Mesenchymal stem cell (in vitro differentiated cells and primary cell): Measurements from ENCODE around the gene VWA8.

Experiments
- DNase-seq: peaks from one replicate; pipeline ENCODE4 v3.0.0-alpha.2; 2013
- H2AFZ ChIP-seq: one replicate; pipeline ENCODE4 v1.6.1; 2013; ENCODE audit warnings: low read depth, mild to moderate bottlenecking, control low read depth, inconsistent platforms, low read length, moderate library complexity
- H2AK5ac ChIP-seq: 2 replicates; pipeline ENCODE4 v1.6.1; 2013; ENCODE audit warnings: low read length, moderate library complexity, mild to moderate bottlenecking, inconsistent platforms; ENCODE audit not compliant: severe bottlenecking
- H2BK120ac ChIP-seq: one replicate; pipeline ENCODE4 v1.6.1; 2013; ENCODE audit warnings: low read depth, mild to moderate bottlenecking, inconsistent platforms, low read length, moderate library complexity
- H2BK12ac ChIP-seq, 2 experiments: one replicate each; pipeline ENCODE4 v1.6.1; 2013; ENCODE audit warnings: inconsistent platforms in 2 of 2, low read length in 2 of 2, mild to moderate bottlenecking in 2 of 2, moderate library complexity in 2 of 2, control low read depth in 1 of 2
- H2BK15ac ChIP-seq: one replicate; pipeline ENCODE4 v1.6.1; 2013; ENCODE audit warnings: mild to moderate bottlenecking, low read depth, inconsistent platforms; ENCODE audit not compliant: poor library complexity, severe bottlenecking
- H2BK5ac ChIP-seq: 2 replicates; pipeline ENCODE4 v1.6.1; 2013; ENCODE audit warnings: low read depth, mild to moderate bottlenecking, low read length, control low read depth, inconsistent platforms; ENCODE audit not compliant: poor library complexity, severe bottlenecking
- H3K14ac ChIP-seq, 2 experiments: one replicate each; pipeline ENCODE4 v1.6.1; 2013; ENCODE audit warnings: inconsistent platforms in 2 of 2, low read length in 2 of 2, control low read depth in 1 of 2, mild to moderate bottlenecking in 1 of 2, moderate library complexity in 1 of 2
- H3K18ac ChIP-seq, 2 experiments: one replicate each; pipeline ENCODE4 v1.6.1; 2013; ENCODE audit warnings: inconsistent platforms in 2 of 2, low read length in 2 of 2, control low read depth in 1 of 2, low read depth in 1 of 2, mild to moderate bottlenecking in 1 of 2
- H3K23ac ChIP-seq, 2 experiments: one replicate each; pipeline ENCODE4 v1.6.1; 2013; ENCODE audit warnings: inconsistent platforms in 2 of 2, low read length in 2 of 2, mild to moderate bottlenecking in 2 of 2, moderate library complexity in 2 of 2, control low read depth in 1 of 2
- H3K27ac ChIP-seq: 2 replicates; pipeline ENCODE4 v1.5.1; 2013; ENCODE audit warnings: mild to moderate bottlenecking, moderate library complexity, low read length, control low read depth, inconsistent platforms; ENCODE audit not compliant: poor library complexity, severe bottlenecking
- H3K27me3 ChIP-seq, 2 experiments: 2 replicates each; pipeline versions ENCODE4 v1.6.1 to v1.7.0; 2013; ENCODE audit warnings: low read length in 2 of 2, mild to moderate bottlenecking in 2 of 2, moderate library complexity in 2 of 2, control low read depth in 1 of 2, inconsistent platforms in 1 of 2; ENCODE audit not compliant: control insufficient read depth in 1 of 2, insufficient read depth in 1 of 2
- H3K36me3 ChIP-seq, 2 experiments: 2 replicates each; pipeline versions ENCODE4 v1.6.1 to v1.7.0; 2013; ENCODE audit warnings: low read length in 2 of 2, control low read depth in 1 of 2, inconsistent platforms in 1 of 2, low read depth in 1 of 2, mild to moderate bottlenecking in 1 of 2; ENCODE audit not compliant: insufficient read depth in 2 of 2, control insufficient read depth in 1 of 2
- H3K4ac ChIP-seq, 2 experiments: one replicate each; pipeline ENCODE4 v1.6.1; 2013; ENCODE audit warnings: inconsistent platforms in 2 of 2, low read length in 2 of 2, mild to moderate bottlenecking in 2 of 2, moderate library complexity in 2 of 2, control low read depth in 1 of 2, low read depth in 1 of 2
- H3K4me1 ChIP-seq: 2 replicates; pipeline ENCODE4 v1.6.1; 2013; ENCODE audit warnings: low read depth, low read length, control low read depth; ENCODE audit not compliant: control insufficient read depth, insufficient read depth
- H3K4me2 ChIP-seq: 2 replicates; pipeline ENCODE4 v1.6.1; 2013; ENCODE audit warnings: low read length, mild to moderate bottlenecking, inconsistent platforms; ENCODE audit not compliant: poor library complexity, severe bottlenecking
- H3K4me3 ChIP-seq, 2 experiments: 2 replicates each; pipeline versions ENCODE4 v1.5.1 to v1.7.0; 2013; ENCODE audit warnings: low read length in 2 of 2, mild to moderate bottlenecking in 2 of 2, control low read depth in 1 of 2, low read depth in 1 of 2; ENCODE audit not compliant: insufficient read depth in 1 of 2
- H3K79me1 ChIP-seq: replicated peaks from 2 replicates; pipeline ENCODE4 v1.6.1; 2013; ENCODE audit warnings: mild to moderate bottlenecking, control low read depth, low read length, inconsistent platforms; ENCODE audit not compliant: poor library complexity, severe bottlenecking
- H3K9ac ChIP-seq: 2 replicates; pipeline ENCODE4 v1.7.0; 2013; ENCODE audit warnings: mild to moderate bottlenecking, low read length, moderate library complexity
- H3K9me3 ChIP-seq: 2 replicates; pipeline ENCODE4 v1.7.0; 2013; ENCODE audit warnings: mild to moderate bottlenecking, low read length; ENCODE audit not compliant: control insufficient read depth
- H4K8ac ChIP-seq: one replicate; pipeline ENCODE4 v1.6.1; 2013; ENCODE audit warnings: inconsistent platforms, mild to moderate bottlenecking, low read length, moderate library complexity
- H4K91ac ChIP-seq: one replicate; pipeline ENCODE4 v1.6.1; 2013; ENCODE audit warnings: mild to moderate bottlenecking, low read length, inconsistent platforms
- WGBS: methylation state at CpG from one replicate; pipeline ENCODE4 v1.1.7; 2013; ENCODE audit warnings: mixed read lengths; 5-methylcytosine and 5-hydroxymethylcytosine counted together

Gene VWA8

DNA sequence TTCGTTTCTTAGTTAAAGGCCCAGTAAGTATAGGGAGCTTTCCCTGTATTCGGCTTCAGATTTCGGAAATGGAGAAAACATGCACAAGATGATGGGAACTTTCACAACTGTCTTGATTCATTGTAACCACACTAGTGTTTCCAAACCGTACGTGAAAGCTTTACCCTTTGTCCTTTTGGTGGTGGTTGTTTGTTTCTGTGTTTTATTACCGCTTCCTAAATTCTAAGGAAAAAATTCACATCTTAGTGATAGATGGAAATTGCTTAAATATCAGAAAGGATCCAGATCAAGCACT lies 504 bp upstream of the VWA8 start:
- DNase-seq = no peak
- WGBS = 49% methylated on average over 3 of the region's 6 CpGs
- Histone ChIP-seq H2BK12ac (no peak overlapping the region), H3K4me1 (no peaks in the 10 kb centered on the region), H2BK15ac (no peak overlapping the region), H3K27ac (peak overlapping the region; percentile 74), H4K8ac (peak overlapping the region; percentile 95), H3K4ac (peak overlapping the region in 1 of 2 experiments; percentile 65), H2AK5ac (no peak overlapping the region), H2BK5ac (no peak overlapping the region), H3K27me3 (no peaks in the 10 kb centered on the region), H4K91ac (peak overlapping the region; percentile 90), H3K79me1 (peaks cover 4% of the 10 kb centered on the region), H2AFZ (peak overlapping the region; percentile 99), H3K9ac (peak overlapping the region; percentile 87), H3K4me2 (peak overlapping the region; percentile 88), H3K4me3 (peak overlapping the region; percentile 82 to 87), H3K36me3 (no peaks in the 10 kb centered on the region), H3K14ac (no peak overlapping the region), H3K18ac (peak overlapping the region in 1 of 2 experiments; percentile 99), H2BK120ac (no peak overlapping the region), H3K9me3 (no peaks in the 10 kb centered on the region), H3K23ac (no peak overlapping the region)

DNA sequence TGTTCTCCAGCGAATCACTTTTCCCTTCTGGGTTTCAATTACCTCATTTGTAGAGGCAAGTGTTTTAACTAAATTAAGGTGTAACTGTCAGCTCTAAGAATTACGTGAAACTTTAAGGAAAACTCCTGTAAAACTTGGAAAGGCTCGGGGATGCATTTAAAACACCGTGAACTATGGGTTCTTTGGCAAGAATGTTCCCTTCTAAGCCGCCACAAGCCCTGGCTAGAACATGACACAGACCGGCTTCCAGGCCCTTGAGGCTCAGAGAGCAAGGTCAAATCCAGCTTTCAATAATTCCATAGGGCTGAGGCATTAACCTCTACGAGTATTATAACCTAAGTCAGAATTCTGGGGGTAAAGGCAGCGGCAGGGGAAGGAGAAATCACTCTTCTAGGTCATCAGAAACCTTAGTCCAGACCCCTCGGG lies 685 bp downstream of the VWA8 start:
- no peaks in the 10 kb centered on the region for H3K27me3 ChIP-seq
- H3K36me3 ChIP-seq = no peaks in the 10 kb centered on the region
- peak overlapping the region; percentile 6 to 59 for H2BK12ac ChIP-seq
- peak overlapping the region; percentile 19 for H3K27ac ChIP-seq
- DNase-seq = peak; percentile 68
- peak overlapping the region; percentile 82 to 87 for H3K4me3 ChIP-seq
- peak overlapping the region in 1 of 2 experiments; percentile 99 for H3K18ac ChIP-seq
- 5% methylated on average over 8 of the region's 9 CpGs for WGBS
- peak overlapping the region; percentile 87 for H3K9ac ChIP-seq
- peak overlapping the region in 1 of 2 experiments; percentile 91 for H3K23ac ChIP-seq
- no peak overlapping the region for H3K14ac ChIP-seq
- peak overlapping the region; percentile 87 for H4K8ac ChIP-seq
- H3K79me1 ChIP-seq = peaks cover 12% of the 10 kb centered on the region
- no peak overlapping the region for H2BK5ac ChIP-seq
- H2BK15ac ChIP-seq = peak overlapping the region; percentile 44
- no peaks in the 10 kb centered on the region for H3K4me1 ChIP-seq
- no peak overlapping the region for H2AK5ac ChIP-seq
- peak overlapping the region; percentile 99 for H2AFZ ChIP-seq
- peak overlapping the region in 1 of 2 experiments; percentile 65 for H3K4ac ChIP-seq
- H4K91ac ChIP-seq = no peak overlapping the region
- H2BK120ac ChIP-seq = peak overlapping the region; percentile 21
- peak overlapping the region; percentile 88 for H3K4me2 ChIP-seq
- no peaks in the 10 kb centered on the region for H3K9me3 ChIP-seq

- no peaks in the 10 kb centered on the region for H3K4me1 ChIP-seq
- no peaks in the 10 kb centered on the region for H3K27me3 ChIP-seq
- H3K79me1 ChIP-seq = peaks cover 20% of the 10 kb centered on the region
- no peak overlapping the region for H3K23ac ChIP-seq
- no peak overlapping the region for H4K8ac ChIP-seq
- H3K4me3 ChIP-seq = no peak overlapping the region
- H3K36me3 ChIP-seq = no peaks in the 10 kb centered on the region
- H3K14ac ChIP-seq = no peak overlapping the region
- H2BK5ac ChIP-seq = no peak overlapping the region
- H2AK5ac ChIP-seq = no peak overlapping the region
- H2BK12ac ChIP-seq = no peak overlapping the region
- H3K27ac ChIP-seq = no peak overlapping the region
- H2BK120ac ChIP-seq = no peak overlapping the region
- no peak overlapping the region for H3K4me2 ChIP-seq
- no peak overlapping the region for H2BK15ac ChIP-seq
- H4K91ac ChIP-seq = no peak overlapping the region
- H3K18ac ChIP-seq = no peak overlapping the region
- H3K4ac ChIP-seq = no peak overlapping the region
- H3K9me3 ChIP-seq = no peaks in the 10 kb centered on the region
- H3K9ac ChIP-seq = no peak overlapping the region
- H2AFZ ChIP-seq = no peak overlapping the region
- DNase-seq = no peak
Observed at GRCh38 chr13:41956272-41956671, 4.6 kb downstream of the VWA8 start.

GRCh38 chr13:41955605-41956004 lies 5.3 kb downstream of the VWA8 start:
- H3K4me2 ChIP-seq = no peak overlapping the region
- H3K4me3 ChIP-seq = no peak overlapping the region
- H3K79me1 ChIP-seq = peaks cover 21% of the 10 kb centered on the region
- H3K4ac ChIP-seq = no peak overlapping the region
- H3K4me1 ChIP-seq = no peaks in the 10 kb centered on the region
- H3K14ac ChIP-seq = no peak overlapping the region
- no peak overlapping the region for H3K9ac ChIP-seq
- no peak overlapping the region for H4K8ac ChIP-seq
- no peak overlapping the region for H3K23ac ChIP-seq
- no peak overlapping the region for H2BK15ac ChIP-seq
- H2BK12ac ChIP-seq = no peak overlapping the region
- no peak for DNase-seq
- H4K91ac ChIP-seq = no peak overlapping the region
- WGBS = 95% methylated on average over 5 of the region's 5 CpGs
- H2BK5ac ChIP-seq = no peak overlapping the region
- H3K18ac ChIP-seq = no peak overlapping the region
- H3K36me3 ChIP-seq = no peaks in the 10 kb centered on the region
- H3K27ac ChIP-seq = no peak overlapping the region
- no peak overlapping the region for H2AFZ ChIP-seq
- H2AK5ac ChIP-seq = no peak overlapping the region
- H3K9me3 ChIP-seq = no peaks in the 10 kb centered on the region
- no peaks in the 10 kb centered on the region for H3K27me3 ChIP-seq
- no peak overlapping the region for H2BK120ac ChIP-seq
